Fibroblast of pulmonary artery (primary cell): Measurements from ENCODE around the gene LEKR1.

Experiments used
- DNase-seq: peaks from one replicate; pipeline ENCODE4 v3.0.0-alpha.2; 2010; ENCODE audit warnings: low read depth
- H3K4me3 ChIP-seq: replicated peaks from 2 replicates; pipeline ENCODE4 v1.5.1; 2011; ENCODE audit warnings: low read depth, mild to moderate bottlenecking, control low read depth, low read length, moderate library complexity
- TF ChIP-seq, protein P1 (sequence below): IDR thresholded peaks from 2 replicates; pipeline ENCODE4 v1.5.1; 2011; ENCODE audit warnings: mild to moderate bottlenecking, control low read depth, low read length, inconsistent platforms; ENCODE audit errors: missing control alignments

LEKR1 gene

DNA sequence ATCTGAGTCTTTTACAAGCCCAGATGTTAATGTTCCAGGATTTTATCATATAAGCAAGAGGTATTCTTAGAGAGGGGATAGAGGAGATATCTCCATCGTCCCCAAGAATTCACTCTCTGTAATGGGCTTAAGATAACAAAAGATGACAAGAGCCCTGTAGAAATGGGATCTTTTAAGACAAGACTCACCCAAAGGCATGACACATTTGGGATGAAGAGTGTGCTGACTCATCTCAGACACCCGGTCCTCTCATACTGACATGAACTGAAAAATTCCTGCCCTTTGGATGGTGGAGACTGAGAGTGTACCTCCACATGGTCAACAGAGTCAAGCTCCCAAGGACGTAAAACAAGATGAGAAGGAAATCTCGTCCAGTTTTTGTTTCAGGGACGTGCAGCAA is 11.0 kb downstream of the LEKR1 start:
- TF ChIP-seq, protein P1, sequence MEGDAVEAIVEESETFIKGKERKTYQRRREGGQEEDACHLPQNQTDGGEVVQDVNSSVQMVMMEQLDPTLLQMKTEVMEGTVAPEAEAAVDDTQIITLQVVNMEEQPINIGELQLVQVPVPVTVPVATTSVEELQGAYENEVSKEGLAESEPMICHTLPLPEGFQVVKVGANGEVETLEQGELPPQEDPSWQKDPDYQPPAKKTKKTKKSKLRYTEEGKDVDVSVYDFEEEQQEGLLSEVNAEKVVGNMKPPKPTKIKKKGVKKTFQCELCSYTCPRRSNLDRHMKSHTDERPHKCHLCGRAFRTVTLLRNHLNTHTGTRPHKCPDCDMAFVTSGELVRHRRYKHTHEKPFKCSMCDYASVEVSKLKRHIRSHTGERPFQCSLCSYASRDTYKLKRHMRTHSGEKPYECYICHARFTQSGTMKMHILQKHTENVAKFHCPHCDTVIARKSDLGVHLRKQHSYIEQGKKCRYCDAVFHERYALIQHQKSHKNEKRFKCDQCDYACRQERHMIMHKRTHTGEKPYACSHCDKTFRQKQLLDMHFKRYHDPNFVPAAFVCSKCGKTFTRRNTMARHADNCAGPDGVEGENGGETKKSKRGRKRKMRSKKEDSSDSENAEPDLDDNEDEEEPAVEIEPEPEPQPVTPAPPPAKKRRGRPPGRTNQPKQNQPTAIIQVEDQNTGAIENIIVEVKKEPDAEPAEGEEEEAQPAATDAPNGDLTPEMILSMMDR, result no peak
- DNase-seq, result no peak
- no peak overlapping the region for H3K4me3 ChIP-seq

DNA sequence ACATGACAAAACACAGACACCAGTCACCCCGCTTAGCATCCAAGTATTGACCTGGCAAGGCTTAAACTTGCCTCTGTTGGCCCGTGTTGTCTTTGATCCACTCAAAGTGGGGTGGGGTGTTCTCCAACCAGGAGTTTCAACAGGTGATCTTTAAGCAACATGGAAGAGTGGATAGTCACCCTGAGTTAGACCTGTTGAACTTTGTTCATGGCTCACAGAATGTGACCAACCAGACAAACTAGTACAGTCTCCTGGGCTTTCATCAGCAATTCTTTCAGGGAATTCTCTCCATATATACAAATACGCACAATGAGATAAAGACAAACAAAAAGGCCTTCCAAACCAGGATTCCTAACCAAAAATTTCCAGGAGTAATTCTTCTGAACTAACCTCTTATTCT is 11.9 kb downstream of the LEKR1 start:
- no peak overlapping the region for H3K4me3 ChIP-seq
- no peak for DNase-seq
- TF ChIP-seq, protein P1, result no peak

DNA sequence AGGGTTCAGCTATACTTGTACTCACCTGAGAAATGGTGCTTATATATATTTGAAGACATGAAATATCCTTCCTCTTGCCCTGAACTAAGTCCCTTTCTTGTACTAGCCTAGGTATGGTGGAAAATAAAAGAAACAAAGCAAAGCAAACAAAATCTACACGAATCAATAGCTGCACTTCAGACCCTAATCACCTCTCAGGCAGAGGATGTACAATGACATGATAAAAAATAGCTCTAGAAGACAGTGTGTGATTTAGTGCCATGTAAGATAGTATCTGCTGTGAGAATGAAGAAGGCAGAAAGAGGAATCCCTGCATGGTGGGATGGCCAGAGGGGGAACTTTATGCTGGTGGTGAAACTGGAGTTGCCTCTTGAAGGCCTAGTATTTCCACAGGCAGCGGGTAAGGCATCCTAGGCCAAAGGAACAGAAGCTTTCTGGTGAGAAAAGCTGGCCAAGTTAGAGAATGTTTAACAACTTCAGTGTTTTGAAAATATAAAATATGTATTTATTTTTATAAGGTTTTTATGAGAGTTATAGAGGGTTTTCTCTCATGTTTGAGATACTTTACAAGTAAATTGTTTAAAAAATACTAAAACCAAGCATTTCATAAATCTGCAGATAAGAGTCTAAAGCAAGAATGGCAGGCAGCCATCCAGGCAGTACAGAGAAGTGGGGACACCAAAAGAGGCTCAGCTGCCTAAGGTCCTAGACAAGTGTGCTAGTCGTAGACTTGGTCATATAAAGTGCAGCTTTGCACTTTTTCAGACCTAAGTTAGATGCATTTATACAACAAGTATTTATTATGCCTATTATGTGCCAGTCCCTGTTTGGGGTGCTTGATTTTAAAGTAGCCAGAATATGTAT is 14.9 kb downstream of the LEKR1 start:
- no peak overlapping the region for H3K4me3 ChIP-seq
- no peak for DNase-seq
- TF ChIP-seq, protein P1, result no peak

DNA sequence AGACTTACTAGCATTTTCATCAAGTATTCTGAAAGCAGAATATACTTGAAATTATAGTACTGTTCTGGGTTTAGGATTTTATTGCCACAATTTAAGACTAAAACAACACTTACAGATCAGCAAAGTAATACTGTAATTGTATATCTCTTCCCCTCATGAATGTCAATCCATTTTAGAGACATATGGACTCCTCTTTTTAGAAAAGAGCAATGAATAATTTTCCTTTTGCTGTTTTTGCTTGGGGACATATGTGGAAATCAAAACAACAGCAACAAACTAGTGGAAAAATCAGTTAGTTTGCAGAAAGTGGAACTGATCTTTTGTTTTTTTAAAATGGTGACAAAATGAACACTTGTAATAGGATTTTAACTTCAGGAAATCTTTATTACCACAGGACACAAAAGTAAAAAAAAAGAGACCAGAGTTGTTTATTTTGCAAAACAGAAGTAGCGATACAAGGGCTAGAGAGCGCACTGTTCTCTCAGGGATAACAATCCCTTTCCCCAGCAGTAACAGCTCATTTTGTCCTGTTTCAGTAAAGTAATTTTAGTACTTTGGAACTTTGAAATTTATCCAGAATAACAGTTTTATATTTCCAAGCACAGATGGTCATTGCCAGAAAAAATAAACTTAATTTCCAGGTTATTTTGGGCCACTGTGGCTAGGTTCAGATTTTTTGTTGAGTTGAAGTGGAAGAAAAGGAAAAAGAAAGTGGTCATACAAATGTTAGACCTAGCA is 17.1 kb downstream of the LEKR1 start:
- no peak overlapping the region for H3K4me3 ChIP-seq
- TF ChIP-seq, protein P1, result no peak
- no peak for DNase-seq

DNA sequence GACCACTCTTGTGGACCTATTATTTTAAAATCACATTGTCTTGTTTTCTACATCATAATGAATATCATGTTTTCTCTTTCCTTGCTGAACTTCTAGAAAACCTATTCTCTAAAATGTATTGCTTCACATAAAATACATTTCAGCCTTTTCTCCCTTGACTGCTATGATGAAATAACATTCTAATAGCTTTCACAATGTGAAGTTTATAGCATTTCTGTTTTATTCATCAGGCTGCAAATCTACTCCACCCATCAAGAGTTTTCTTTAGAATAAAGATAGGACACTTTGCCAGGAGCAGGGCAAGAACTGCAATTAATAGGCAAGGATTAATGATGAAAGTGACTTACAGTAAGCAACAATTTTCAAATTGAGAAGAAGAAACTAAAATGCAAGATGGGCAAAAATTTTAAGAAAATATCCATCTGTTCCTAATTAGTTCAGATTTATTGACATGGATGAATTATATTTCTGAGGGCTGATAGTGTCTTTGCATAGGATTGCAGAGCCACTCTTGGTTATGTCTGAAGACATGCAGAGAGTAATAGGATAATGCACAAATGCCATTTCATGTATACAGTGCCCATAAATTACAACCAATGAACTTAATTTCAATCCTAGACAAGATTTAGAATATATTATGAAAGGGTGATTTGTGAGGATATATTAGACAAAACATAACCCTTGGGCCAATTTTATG is 21.7 kb downstream of the LEKR1 start:
- TF ChIP-seq, protein P1, result no peak
- no peak for DNase-seq
- H3K4me3 ChIP-seq, result no peak overlapping the region

DNA sequence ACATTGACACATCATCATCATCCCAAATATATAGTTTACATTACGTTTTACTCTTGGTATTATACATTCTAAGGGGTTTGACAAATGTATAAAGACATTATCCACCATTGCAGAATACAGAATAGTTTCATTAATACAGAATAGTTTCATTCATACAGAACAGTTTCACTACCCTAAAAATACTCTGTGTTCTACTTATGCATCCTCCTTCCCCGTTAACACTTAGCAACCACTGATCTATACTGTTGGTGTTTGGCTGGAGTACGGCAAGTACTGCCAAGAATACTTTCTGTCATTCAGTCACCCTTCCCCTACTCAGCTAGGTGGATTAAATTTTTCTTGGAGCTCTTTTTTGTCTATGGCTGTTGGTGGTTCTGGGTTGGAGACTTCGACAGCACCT is 33.4 kb downstream of the LEKR1 start:
- H3K4me3 ChIP-seq, result no peak overlapping the region
- TF ChIP-seq, protein P1, result no peak
- no peak for DNase-seq
